Uterus (tissue), 2 donors: ENCODE measurements around the gene LAT.

Experiments
- CTCF ChIP-seq, 4 experiments: fragments of 200-600 bp in 2 of 4; fragments of 450-650 bp in 2 of 4; sonication (generic) in 2 of 4; IDR thresholded peaks; one replicate each; pipeline ENCODE4 v1.5.1; 2016 to 2019; ENCODE audit warnings: antibody characterized with exemption in 4 of 4, mild to moderate bottlenecking in 2 of 4, moderate library complexity in 1 of 4
- POLR2A ChIP-seq, 2 donors: fragments of 450-650 bp; IDR thresholded peaks; one replicate each; pipeline ENCODE4 v1.6.1; 2016; ENCODE audit warnings: antibody characterized with exemption in 2 of 2, mild to moderate bottlenecking in 1 of 2, moderate library complexity in 1 of 2

DNA sequence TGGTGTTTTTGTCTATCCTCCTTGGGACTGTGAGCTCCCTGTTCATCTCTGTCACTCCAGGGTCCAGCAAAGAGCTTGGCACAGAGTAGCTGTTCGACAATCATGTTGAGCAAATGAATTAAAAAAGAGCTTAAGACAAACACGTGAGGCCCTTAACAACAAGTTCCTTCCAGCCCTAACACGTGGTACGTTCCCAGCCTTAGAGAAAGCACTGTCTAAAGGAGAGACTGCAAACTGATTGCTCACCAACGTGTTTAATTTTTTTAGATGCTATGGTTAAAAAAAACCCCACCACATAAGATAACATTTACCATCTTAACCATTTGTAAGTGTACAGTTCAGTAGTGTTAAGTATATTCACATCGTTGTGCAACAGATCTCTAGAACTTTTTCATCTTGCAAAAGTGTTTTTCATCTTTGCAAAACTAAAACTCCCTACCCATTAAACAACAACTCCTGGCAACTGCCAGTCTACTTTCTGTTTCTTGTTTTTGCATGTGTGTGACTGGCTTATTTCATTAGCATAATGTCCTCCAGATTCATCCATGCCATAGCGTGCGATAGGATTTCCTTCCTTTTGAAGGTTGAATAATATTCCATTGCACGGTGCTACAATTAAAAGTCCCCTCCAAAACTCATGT lies 28.2 kb downstream of the LAT start:
- TF ChIP-seq POLR2A (IDR thresholded peaks at IDR 0.05) = no peak
- TF ChIP-seq CTCF (IDR thresholded peaks at IDR 0.05) = no peak
